HG02885 (cell line): Measurements from ENCODE around the gene PYGM.
"Not testable (repeated sequence)": the region's sequence is repeated elsewhere in the genome, so short reads cannot be mapped to it uniquely, and the experiment has no call there.

Experiments
- ATAC-seq: cut with Tn5 transposase; IDR thresholded peaks from one replicate; pipeline ENCODE4 v1.9.1; 2021; ENCODE audit warnings: mild to moderate bottlenecking; ENCODE audit not compliant: unreplicated experiment, poor library complexity

The PYGM gene

DNA sequence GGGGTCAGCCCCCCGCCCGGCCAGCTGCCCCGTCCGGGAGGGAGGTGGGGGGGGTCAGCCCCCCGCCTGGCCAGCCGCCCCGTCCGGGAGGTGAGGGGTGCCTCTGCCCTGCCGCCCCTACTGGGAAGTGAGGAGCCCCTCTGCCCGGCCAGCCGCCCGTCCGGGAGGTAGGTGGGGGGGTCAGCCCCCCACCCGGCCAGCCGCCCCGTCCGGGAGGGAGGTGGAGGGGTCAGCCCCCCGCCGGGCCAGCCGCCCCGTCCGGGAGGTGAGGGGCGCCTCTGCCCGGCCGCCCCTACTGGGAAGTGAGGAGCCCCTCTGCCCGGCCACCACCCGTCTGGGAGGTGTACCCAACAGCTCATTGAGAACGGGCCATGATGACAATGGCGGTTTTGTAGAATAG, 57.8 kb downstream of the PYGM start:
- ATAC-seq, result not testable (repeated sequence)

- no peak for ATAC-seq
Measured at GRCh38 chr11:64698427-64698826, 61.3 kb downstream of the PYGM start.

GRCh38 chr11:64697663-64698375, 62.0 kb downstream of the PYGM start:
- ATAC-seq, result no peak
